ENCODE measurements around the gene SRPK2.
"Not testable (repeated sequence)": the region's sequence is repeated elsewhere in the genome, so short reads cannot be mapped to it uniquely, and the experiment has no call there.

SRPK2 gene

GRCh38 chr7:105195891-105196290, 192.8 kb downstream of the SRPK2 start:
- Histone ChIP-seq H3K4me3 (ENCODE audit: low read depth, low read length) (no peak overlapping the region), H3K4me1 (ENCODE audit: control insufficient read depth, insufficient read depth, low read length) (peaks cover 10% of the 10 kb centered on the region), H3K9me3 (ENCODE audit: control insufficient read depth, insufficient read depth, low read depth, low read length) (no peaks in the 10 kb centered on the region), H3K36me3 (ENCODE audit: control insufficient read depth in 2 of 2, insufficient read depth in 1 of 2, low read length in 2 of 2) (peaks cover 0 to 4% of the 10 kb centered on the region in 2 experiments; a peak in 1 of 3 replicates), H3K27ac (ENCODE audit: extremely low read depth, low read depth, low read length) (no peak overlapping the region)
- ChIA-PET CTCF (interaction anchor here (0.5 kb wide), 1 partner anchor 206 kb away, joined by 3 read pairs; no protein-coding TSS in a partner anchor), POLR2A (no interaction called here)
- TF ChIP-seq ZNF16 (tag by site-specific recombination; IDR thresholded peaks at IDR 0.05; ENCODE audit: low read depth) (no peak), ZBTB7A (tag by site-specific recombination; IDR thresholded peaks at IDR 0.05; ENCODE audit: low read depth) (no peak), ZFP37 (tag by site-specific recombination; IDR thresholded peaks at IDR 0.05) (no peak), ZNF174 (tag by site-specific recombination; IDR thresholded peaks at IDR 0.05) (no peak), FEZF1 (tag by site-specific recombination; IDR thresholded peaks at IDR 0.05) (no peak), ZNF571 (tag by site-specific recombination; IDR thresholded peaks at IDR 0.05) (no peak), ZSCAN16 (tag by site-specific recombination; IDR thresholded peaks at IDR 0.05) (no peak), ZNF488 (tag by site-specific recombination; IDR thresholded peaks at IDR 0.05) (no peak), ZNF658 (tag by site-specific recombination; IDR thresholded peaks at IDR 0.05) (no peak), HOXD13 (CRISPR knock-in tag; IDR thresholded peaks at IDR 0.05; ENCODE audit: borderline replicate concordance) (no peak), PRDM1 (tag by site-specific recombination; IDR thresholded peaks at IDR 0.05) (no peak)

DNA sequence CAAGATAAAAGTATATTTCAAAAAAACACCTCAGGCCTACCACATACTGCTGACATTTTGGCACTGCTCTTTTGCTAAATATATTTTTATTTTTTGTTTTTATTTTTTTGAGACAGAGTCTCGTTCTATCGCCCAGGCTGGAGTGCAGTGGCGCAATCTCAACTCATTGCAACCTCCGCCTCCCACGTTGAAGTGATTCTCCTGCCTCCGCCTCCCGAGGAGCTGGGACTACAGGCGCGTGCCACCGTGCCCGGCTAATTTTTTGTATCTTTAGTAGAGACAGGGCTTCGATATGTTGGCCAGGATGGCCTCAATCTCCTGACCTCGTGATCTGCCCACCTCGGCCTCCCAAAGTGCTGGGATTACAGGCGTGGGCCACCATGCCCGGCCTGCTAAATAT, 193.8 kb downstream of the SRPK2 start:
- H3K36me3 ChIP-seq (ENCODE audit: control insufficient read depth in 2 of 2, insufficient read depth in 1 of 2, low read length in 2 of 2); H3K27ac ChIP-seq (ENCODE audit: extremely low read depth, low read depth, low read length); POLR2A ChIA-PET; H3K9me3 ChIP-seq (ENCODE audit: control insufficient read depth, insufficient read depth, low read depth, low read length); H3K4me3 ChIP-seq (ENCODE audit: low read depth, low read length); CTCF ChIA-PET: not testable (repeated sequence)
- peaks cover 10% of the 10 kb centered on the region for H3K4me1 ChIP-seq (ENCODE audit: control insufficient read depth, insufficient read depth, low read length)

DNA sequence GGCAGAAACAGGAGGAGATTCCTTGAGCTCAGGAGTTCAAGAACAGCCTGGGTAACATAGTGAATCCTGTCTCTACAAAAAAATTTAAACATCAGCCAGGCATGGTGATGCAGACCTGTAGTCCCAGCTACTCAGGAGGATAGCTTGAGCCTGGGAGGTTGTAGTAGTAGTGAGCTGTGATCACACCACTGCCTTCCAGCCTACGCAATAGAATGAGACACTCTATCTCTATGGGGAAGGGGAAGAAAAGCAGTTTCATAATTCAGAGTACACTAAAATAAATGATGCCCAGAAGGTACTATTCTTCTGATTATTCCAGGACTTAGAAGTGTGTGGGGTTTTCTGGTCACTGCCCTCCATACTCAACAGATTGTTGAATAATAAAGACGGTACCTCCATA, 197.4 kb downstream of the SRPK2 start:
- no peaks in the 10 kb centered on the region for H3K9me3 ChIP-seq (ENCODE audit: control insufficient read depth, insufficient read depth, low read depth, low read length)
- no peak overlapping the region for H3K4me3 ChIP-seq (ENCODE audit: low read depth, low read length)
- CTCF ChIA-PET: interaction anchor here (0.7 kb wide), 2 partner anchors 32 to 48 kb away, joined by 3 read pairs; no protein-coding TSS in a partner anchor
- POLR2A ChIA-PET: no interaction called here
- no peaks in the 10 kb centered on the region for H3K36me3 ChIP-seq (ENCODE audit: control insufficient read depth in 2 of 2, insufficient read depth in 1 of 2, low read length in 2 of 2)
- H3K27ac ChIP-seq (ENCODE audit: extremely low read depth, low read depth, low read length): no peak overlapping the region
- TF ChIP-seq KLF16 (tag by site-specific recombination; IDR thresholded peaks at IDR 0.05): no peak
- no peak for TF ChIP-seq ZNF768 (tag by site-specific recombination; IDR thresholded peaks at IDR 0.05)
- no peak for TF ChIP-seq SCRT1 (tag by site-specific recombination; IDR thresholded peaks at IDR 0.05; ENCODE audit: borderline replicate concordance)
- TF ChIP-seq ZNF426 (tag by site-specific recombination; IDR thresholded peaks at IDR 0.05): no peak
- no peak for TF ChIP-seq YY1 (tag by site-specific recombination; IDR thresholded peaks at IDR 0.05)
- TF ChIP-seq ZNF701 (tag by site-specific recombination; IDR thresholded peaks at IDR 0.05): no peak
- TF ChIP-seq YY2 (tag by site-specific recombination; IDR thresholded peaks at IDR 0.05): no peak
- TF ChIP-seq ZNF155 (tag by site-specific recombination; IDR thresholded peaks at IDR 0.05): no peak
- no peak for TF ChIP-seq ZNF777 (tag by site-specific recombination; IDR thresholded peaks at IDR 0.05; ENCODE audit: borderline replicate concordance)
- TF ChIP-seq, protein P1, sequence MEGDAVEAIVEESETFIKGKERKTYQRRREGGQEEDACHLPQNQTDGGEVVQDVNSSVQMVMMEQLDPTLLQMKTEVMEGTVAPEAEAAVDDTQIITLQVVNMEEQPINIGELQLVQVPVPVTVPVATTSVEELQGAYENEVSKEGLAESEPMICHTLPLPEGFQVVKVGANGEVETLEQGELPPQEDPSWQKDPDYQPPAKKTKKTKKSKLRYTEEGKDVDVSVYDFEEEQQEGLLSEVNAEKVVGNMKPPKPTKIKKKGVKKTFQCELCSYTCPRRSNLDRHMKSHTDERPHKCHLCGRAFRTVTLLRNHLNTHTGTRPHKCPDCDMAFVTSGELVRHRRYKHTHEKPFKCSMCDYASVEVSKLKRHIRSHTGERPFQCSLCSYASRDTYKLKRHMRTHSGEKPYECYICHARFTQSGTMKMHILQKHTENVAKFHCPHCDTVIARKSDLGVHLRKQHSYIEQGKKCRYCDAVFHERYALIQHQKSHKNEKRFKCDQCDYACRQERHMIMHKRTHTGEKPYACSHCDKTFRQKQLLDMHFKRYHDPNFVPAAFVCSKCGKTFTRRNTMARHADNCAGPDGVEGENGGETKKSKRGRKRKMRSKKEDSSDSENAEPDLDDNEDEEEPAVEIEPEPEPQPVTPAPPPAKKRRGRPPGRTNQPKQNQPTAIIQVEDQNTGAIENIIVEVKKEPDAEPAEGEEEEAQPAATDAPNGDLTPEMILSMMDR (tag by site-specific recombination; IDR thresholded peaks at IDR 0.05): no peak
- TF ChIP-seq REPIN1 (tag by site-specific recombination; IDR thresholded peaks at IDR 0.05; ENCODE audit: low read depth): no peak
- no peaks in the 10 kb centered on the region for H3K4me1 ChIP-seq (ENCODE audit: control insufficient read depth, insufficient read depth, low read length)

Data from HEK293 (cell line).